Measurements from ENCODE around the gene NOM1.

- TF ChIP-seq CTCF (IDR thresholded peaks at IDR 0.05 in 4 of 5, conservative IDR thresholded peaks at IDR 0.05 in 1 of 5) (no peak), POLR2A (IDR thresholded peaks at IDR 0.05) (no peak)
Observed at GRCh38 chr7:157018328-157018996, 69.0 kb downstream of the NOM1 start.

Data from gastrocnemius medialis (tissue), 4 donors.